ENCODE measurements around the gene INTS7. TPM values are rescaled to one million over a fixed set of nuclear protein-coding genes. Genes with fewer than 3 reads are reported as not detected.

Gene INTS7
- polyA plus RNA-seq, 3 donors, result 2.9 to 5.6 (median 4.4) TPM

DNA sequence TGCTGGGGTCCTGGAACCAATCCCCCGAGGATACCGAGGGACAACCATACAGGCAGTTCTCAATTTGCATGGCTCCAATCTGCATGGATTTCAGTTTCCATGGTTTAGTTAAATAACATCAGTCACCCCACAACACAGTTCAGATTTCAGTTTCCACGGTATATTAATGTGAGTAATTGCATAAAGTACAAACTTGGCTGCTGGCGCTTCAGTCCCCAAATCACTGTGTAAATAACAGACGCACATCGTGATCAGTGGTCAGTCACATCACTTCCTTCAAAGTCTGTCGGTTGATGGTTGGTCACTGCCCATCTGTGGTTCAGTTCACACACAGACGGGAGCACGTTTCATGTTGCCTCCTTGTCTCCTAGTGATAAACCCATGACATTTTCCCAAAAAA, 138.4 kb downstream of the INTS7 start:
- 63 to 78% (median 75%) methylated on average over 9 of the region's 9 CpGs for WGBS, 3 donors
- H3K27ac ChIP-seq (ENCODE audit: low read depth, low read length), result no peak overlapping the region

DNA sequence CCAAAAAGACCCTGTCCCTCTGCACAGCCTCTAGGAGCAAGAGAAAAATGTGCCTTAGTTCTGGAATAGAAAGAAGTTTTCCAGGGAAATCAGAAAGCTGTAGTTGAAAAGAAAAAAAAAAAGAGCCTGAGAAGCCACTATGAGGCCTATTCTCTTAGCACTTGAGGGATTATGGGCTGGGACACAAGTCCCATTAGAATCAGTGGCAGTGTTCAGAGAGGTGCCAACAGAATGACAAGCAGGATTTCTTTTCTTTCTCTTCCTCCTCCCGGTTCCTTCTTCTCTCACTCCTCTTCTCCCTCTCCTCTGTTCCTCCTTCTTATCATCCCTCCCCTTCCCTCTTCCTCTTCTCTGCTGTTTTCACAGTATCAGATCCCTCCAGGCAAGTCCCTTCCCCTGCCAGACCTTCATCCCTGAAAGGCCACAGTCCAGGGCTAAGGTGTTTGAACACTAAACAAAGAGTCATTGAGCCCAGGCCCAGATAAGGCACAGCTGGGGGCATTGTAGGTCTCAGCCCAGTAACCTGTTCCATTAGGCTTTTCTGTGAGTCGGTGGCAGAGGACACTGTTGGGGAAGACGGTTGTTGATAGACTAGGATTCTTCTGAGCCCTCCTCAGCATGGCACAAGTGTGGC, 140.1 kb downstream of the INTS7 start:
- WGBS, 3 donors, result 33 to 60% (median 53%) methylated on average over 3 of the region's 3 CpGs
- H3K27ac ChIP-seq (ENCODE audit: low read depth, low read length), result no peak overlapping the region

DNA sequence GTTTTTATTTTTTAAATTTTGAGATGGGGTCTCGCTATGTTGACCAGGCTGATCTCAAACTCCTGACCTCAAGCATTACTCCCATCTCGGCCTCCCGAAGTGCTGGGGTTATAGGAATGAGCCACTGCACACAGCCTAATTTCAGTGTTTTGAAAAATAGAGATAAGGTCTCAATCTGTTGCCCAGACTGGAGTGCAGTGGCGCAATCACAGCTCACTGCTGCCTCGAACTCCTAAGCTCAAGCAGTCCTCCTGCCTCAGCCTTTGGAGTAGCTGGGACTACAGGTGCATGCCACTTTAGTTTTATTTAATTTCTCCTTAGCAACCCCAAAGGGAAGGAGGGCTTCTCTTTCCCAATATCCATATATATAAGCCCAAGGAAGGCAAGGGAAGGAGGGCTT, 141.0 kb downstream of the INTS7 start:
- whole genome bisulfite sequencing, 3 donors, result 82 to 84% (median 83%) methylated on average over 5 of the region's 5 CpGs
- H3K27ac ChIP-seq (ENCODE audit: low read depth, low read length), result no peak overlapping the region

DNA sequence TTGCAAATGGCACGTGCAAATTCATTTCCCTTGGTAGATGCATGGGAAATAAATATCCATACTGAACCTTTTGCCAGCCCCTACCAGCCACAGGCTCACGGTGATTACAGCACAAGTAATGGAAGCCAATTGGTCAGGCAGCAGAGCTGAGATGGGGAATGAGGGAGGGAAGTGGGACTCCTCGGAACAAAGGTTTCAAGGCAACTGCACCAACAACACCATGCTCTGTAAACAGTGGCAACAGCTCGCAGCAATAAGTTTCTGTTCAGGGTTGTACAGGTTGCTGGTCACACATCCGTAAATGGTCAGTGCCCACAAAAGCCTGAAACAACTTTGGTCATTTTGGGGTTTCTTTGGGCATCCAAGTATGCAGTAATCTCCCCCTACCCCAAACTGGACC, 142.1 kb downstream of the INTS7 start:
- WGBS, 3 donors, result 80 to 86% (median 85%) methylated on average over 5 of the region's 5 CpGs
- no peak overlapping the region for H3K27ac ChIP-seq (ENCODE audit: low read depth, low read length)

DNA sequence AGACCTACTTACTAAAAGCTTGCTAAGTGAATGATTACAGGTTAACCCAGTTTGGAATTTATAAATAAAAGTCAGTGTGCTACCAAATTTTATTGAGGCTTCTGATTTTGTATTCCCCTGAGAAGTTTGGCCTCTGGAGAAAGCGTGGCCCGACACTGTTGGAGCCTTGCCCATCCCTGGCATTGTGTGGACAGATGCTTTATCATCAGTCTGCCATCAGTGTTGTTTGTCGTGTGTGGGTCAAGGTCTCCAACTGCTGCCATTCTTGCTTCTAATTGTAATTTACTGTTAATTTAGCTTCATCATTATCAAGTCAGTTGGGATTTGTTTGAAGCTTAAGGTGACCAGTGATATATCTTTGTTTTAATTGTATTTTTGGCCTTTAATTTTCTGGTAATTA, 142.8 kb downstream of the INTS7 start:
- H3K27ac ChIP-seq (ENCODE audit: low read depth, low read length), result no peak overlapping the region
- WGBS, 3 donors, result 20 to 82% (median 53%) methylated on average over 3 of the region's 3 CpGs

DNA sequence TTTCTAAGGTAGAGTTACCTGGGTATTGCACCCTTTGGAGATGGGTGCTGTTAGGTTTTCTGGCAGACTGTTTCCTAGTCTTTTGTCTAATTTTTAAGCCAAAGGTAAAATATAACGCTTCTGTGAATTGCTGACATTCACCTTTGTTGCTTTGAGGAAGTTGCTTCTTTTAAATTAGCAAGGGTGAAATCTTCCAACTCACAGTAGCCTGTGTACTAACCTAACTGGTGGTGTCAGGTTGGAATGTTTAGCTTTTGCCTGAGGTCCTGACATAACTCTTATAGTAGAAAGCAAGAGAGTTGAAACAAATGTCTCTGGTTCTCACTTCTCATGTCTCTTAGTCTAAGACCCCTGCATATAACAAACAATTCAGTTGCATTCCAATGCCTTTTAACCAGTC, 143.6 kb downstream of the INTS7 start:
- WGBS, 3 donors, result 70 to 79% (median 71%) methylated on average over 1 of the region's 1 CpG

More for the DNA sequence above, 143.6 kb downstream of the INTS7 start:
- H3K27ac ChIP-seq (ENCODE audit: low read depth, low read length), result no peak overlapping the region

Other genes with a start within 250 kb of the INTS7 start
- gene LPGAT1, start 204.8 kb downstream of the INTS7 start, polyA plus RNA-seq, result 10 to 100 TPM in 2 of 3 donors, 1 to 10 TPM in 1; 6.0 to 13.0 (median 10.5) TPM
- gene DTL, start 191 bp upstream of the INTS7 start, polyA plus RNA-seq, result under 1 TPM; 0.14 to 0.90 (median 0.24) TPM
- gene PPP2R5A, start 249.9 kb upstream of the INTS7 start, polyA plus RNA-seq, result 10 to 100 TPM; 31.2 to 55.8 (median 41.3) TPM